K562 (cell line): ENCODE data around the gene MYOG. TPM values are rescaled to one million over a fixed set of nuclear protein-coding genes. Genes with fewer than 3 reads are reported as not detected.
A peak's percentile ranks its signal among the peaks of the same experiment; 100 is the strongest.

Experiments used
- ATAC-seq: fragments of 200-7000 bp; cut with Tn5 transposase; 3 replicates; pipeline ENCODE4 v1.9.1; 2020; ENCODE audit warnings: moderate library complexity
- BruUV-seq: library from RNA; stranded (reverse); fragments of 400-500 nt; replicated peaks from 2 replicates; lab custom pipeline; 2021; lab: Mats Ljungman, UMichigan
- CTCF ChIA-PET: fragments of 300-600 bp; formaldehyde crosslinking; extraction: SDS; loops from one replicate; lab custom pipeline; 2021; ENCODE audit warnings: low intra/inter-chr PET ratio; lab: Yijun Ruan, JAX
- POLR2A ChIA-PET: fragments of 300-600, 350-650 bp; sonication (Branson Sonifier 250); formaldehyde crosslinking; extraction: SDS; loops from one replicate; lab custom pipeline; 2021; ENCODE audit warnings: antibody characterized with exemption, inconsistent platforms; lab: Yijun Ruan, JAX
- DNase-seq, 4 experiments: peaks; one replicate each; pipeline versions ENCODE4 v3.0.0 to v3.0.0-alpha.2; 2011 to 2018; ENCODE audit warnings: low spot score in 3 of 4, mixed read lengths in 3 of 4; ENCODE audit errors: extremely low read depth in 1 of 4
- FAIRE-seq: peaks from 2 replicates; lab custom pipeline; 2011; peaks lifted over from hg19 to GRCh38; lab: Jason Lieb, UNC
- H2AFZ ChIP-seq: 2 replicates; pipeline ENCODE4 v1.6.0; 2011; ENCODE audit warnings: low read depth, low read length, control low read depth, inconsistent platforms
- H3K27ac ChIP-seq: fragments of 200-600 bp; 3 replicates; pipeline ENCODE4 v1.8.0; 2011; ENCODE audit warnings: low read depth, mild to moderate bottlenecking, control low read depth, inconsistent platforms, low read length, moderate library complexity, mixed read lengths; ENCODE audit errors: extremely low read depth
- H3K27me3 ChIP-seq, 2 experiments: fragments of 300-600 bp in 1 of 2; 2 replicates in 1 of 2; 3 replicates in 1 of 2; pipeline versions ENCODE4 v1.6.0 to v1.8.0; 2011; ENCODE audit warnings: inconsistent platforms in 2 of 2, low read length in 2 of 2, mild to moderate bottlenecking in 1 of 2, mixed read lengths in 1 of 2, moderate library complexity in 1 of 2; ENCODE audit not compliant: control insufficient read depth in 2 of 2, insufficient read depth in 2 of 2
- H3K36me3 ChIP-seq: fragments of 300-600 bp; 3 replicates; pipeline ENCODE4 v1.8.0; 2011; ENCODE audit warnings: mild to moderate bottlenecking, low read length, inconsistent platforms; ENCODE audit not compliant: control insufficient read depth, insufficient read depth
- H3K4me1 ChIP-seq, 2 experiments: fragments of 200-600 bp in 1 of 2; replicated peaks in 1 of 2; 2 replicates in 1 of 2; 3 replicates in 1 of 2; pipeline versions ENCODE4 v1.5.1 to v1.8.0; 2011; ENCODE audit warnings: inconsistent platforms in 2 of 2, low read length in 2 of 2, mild to moderate bottlenecking in 1 of 2, mixed read lengths in 1 of 2, moderate library complexity in 1 of 2; ENCODE audit not compliant: control insufficient read depth in 2 of 2, insufficient read depth in 2 of 2
- H3K4me2 ChIP-seq: 2 replicates; pipeline ENCODE4 v1.6.1; 2011; ENCODE audit warnings: low read length, control low read depth, inconsistent platforms, mixed read lengths; ENCODE audit not compliant: insufficient read depth
- H3K4me3 ChIP-seq: fragments of 200-600 bp; sonication (generic), shearing (Covaris generic); 2 replicates; pipeline ENCODE4 v1.5.1; 2016; ENCODE audit warnings: control low read depth, inconsistent platforms
- H3K79me2 ChIP-seq: fragments of 200-600 bp; 3 replicates; pipeline ENCODE4 v1.8.0; 2011; ENCODE audit warnings: low read length, inconsistent platforms; ENCODE audit not compliant: control insufficient read depth, insufficient read depth
- H3K9ac ChIP-seq, 2 experiments: 2 replicates each; pipeline versions ENCODE4 v1.6.0 to v1.6.1; 2011; ENCODE audit warnings: low read depth in 2 of 2, low read length in 2 of 2, control low read depth in 1 of 2, inconsistent platforms in 1 of 2, mild to moderate bottlenecking in 1 of 2, mixed read lengths in 1 of 2; ENCODE audit not compliant: insufficient read depth in 1 of 2
- H3K9me1 ChIP-seq: one replicate; pipeline ENCODE4 v1.6.0; 2011; ENCODE audit warnings: inconsistent platforms, mild to moderate bottlenecking, low read length, moderate library complexity; ENCODE audit not compliant: control insufficient read depth, insufficient read depth
- H3K9me3 ChIP-seq: replicated peaks from 2 replicates; pipeline ENCODE4 v1.5.1; 2011; ENCODE audit warnings: low read depth, low read length, inconsistent platforms; ENCODE audit not compliant: control insufficient read depth, insufficient read depth
- H4K20me1 ChIP-seq: replicated peaks from 2 replicates; pipeline ENCODE4 v1.6.1; 2011; ENCODE audit warnings: low read length, inconsistent platforms, mixed read lengths; ENCODE audit not compliant: control insufficient read depth, insufficient read depth
- ARID1B ChIP-seq: fragments of 450-650 bp; IDR thresholded peaks from 2 replicates; pipeline ENCODE4 v1.6.1; 2016; ENCODE audit warnings: antibody characterized with exemption, mild to moderate bottlenecking, inconsistent platforms
- CREBBP ChIP-seq: IDR thresholded peaks from one replicate; pipeline ENCODE4 v1.6.1; 2012; ENCODE audit warnings: low read depth, mild to moderate bottlenecking, control low read depth, inconsistent platforms, low read length
- HMGXB4 ChIP-seq: sonication (generic); formaldehyde crosslinking; IDR thresholded peaks from 2 replicates; pipeline ENCODE4 v1.8.1; 2023; ENCODE audit warnings: mild to moderate bottlenecking, missing genetic modification reagents
- IFI16 ChIP-seq: fragments of 250-450 bp; sonication (Bioruptor Pico); IDR thresholded peaks from 2 replicates; pipeline ENCODE4 v2.1.2; 2022; ENCODE audit warnings: mild to moderate bottlenecking, inconsistent platforms
- LARP7 ChIP-seq: fragments of 450-650 bp; IDR thresholded peaks from 2 replicates; pipeline ENCODE4 v1.6.1; 2016
- NFE2L1 ChIP-seq: fragments of 450-650 bp; IDR thresholded peaks from 2 replicates; pipeline ENCODE4 v1.6.1; 2016; ENCODE audit warnings: missing genetic modification characterization, low read depth, mild to moderate bottlenecking, missing compliant biosample characterization, moderate library complexity, borderline replicate concordance
- NFIC ChIP-seq: fragments of 450-650 bp; IDR thresholded peaks from 2 replicates; pipeline ENCODE4 v1.6.1; 2017; ENCODE audit warnings: mild to moderate bottlenecking, inconsistent platforms
- PHTF2 ChIP-seq: fragments of 250-450 bp; sonication (Bioruptor Pico); IDR thresholded peaks from 2 replicates; pipeline ENCODE4 v1.5.0; 2021; ENCODE audit warnings: mild to moderate bottlenecking
- TCF15 ChIP-seq: fragments of 250-450 bp; sonication (Bioruptor Pico); IDR thresholded peaks from 2 replicates; pipeline ENCODE4 v1.8.0; 2022; ENCODE audit warnings: moderate library complexity, mild to moderate bottlenecking, inconsistent platforms
- TEAD4 ChIP-seq, 2 experiments: sonication (generic) in 1 of 2; formaldehyde crosslinking in 1 of 2; IDR thresholded peaks; 2 replicates each; pipeline versions ENCODE4 v1.6.1 to v1.8.0; 2012 to 2022; ENCODE audit warnings: borderline replicate concordance in 1 of 2, inconsistent platforms in 1 of 2, low read length in 1 of 2, mild to moderate bottlenecking in 1 of 2, missing genetic modification reagents in 1 of 2
- ZNF212 ChIP-seq: fragments of 450-650 bp; formaldehyde crosslinking; IDR thresholded peaks from 2 replicates; pipeline ENCODE4 v1.4.0; 2020; ENCODE audit warnings: mild to moderate bottlenecking
- ZNF384 ChIP-seq: IDR thresholded peaks from 2 replicates; pipeline ENCODE4 v1.6.1; 2012; ENCODE audit warnings: low read depth, low read length, improper control_type of control experiment
- ZNF655 ChIP-seq: fragments of 250-450 bp; sonication (Bioruptor Pico); IDR thresholded peaks from 2 replicates; pipeline ENCODE4 v1.5.0; 2021
- ZNF79 ChIP-seq: fragments of 250-450 bp; sonication (Bioruptor Pico); IDR thresholded peaks from 2 replicates; pipeline ENCODE4 v1.4.0; 2020; ENCODE audit warnings: low read depth, mild to moderate bottlenecking, moderate library complexity
- WGBS: fragments of 100-300 bp; shearing (Covaris generic); methylation state at CpG from one replicate; pipeline ENCODE4 v1.1.6; 2016; ENCODE audit warnings: low coverage, mixed read lengths; ENCODE audit not compliant: insufficient coverage; ENCODE audit errors: missing lambda C conversion rate; 5-methylcytosine and 5-hydroxymethylcytosine counted together
- in situ Hi-C: fragments of 300-500 bp; cut with MboI; formaldehyde crosslinking; loops from 4 replicates; pipeline ENCODE4 v1.15.0; 2018; ENCODE audit warnings: inconsistent platforms, mixed read lengths
- intact Hi-C: fragments of 100-400 bp; cut with micrococcal nuclease; formaldehyde crosslinking; loops from 2 replicates; pipeline ENCODE4 v1.14.2; 2022
- polyA plus RNA-seq, 8 experiments: library from polyadenylated mRNA; depleted of rRNA in 4 of 8; stranded (reverse) in 5 of 8; unstranded in 3 of 8; fragments of >200 nt; fragmentation: Nextera tagmentation in 2 of 8; fragmentation: Illumina TruSeq in 1 of 8; extraction: Ambion mirVana in 2 of 8; extraction: Trizol in 1 of 8; gene quantifications; 2 replicates each; pipeline versions ENCODE4 v1.2.1 to v1.2.3, GENCODE V29; 2011 to 2014; ENCODE audit warnings: inconsistent platforms in 1 of 8, missing spikeins in 1 of 8
- total RNA-seq, 7 experiments: library from RNA; depleted of rRNA in 6 of 7; stranded (reverse); fragments of >200 nt in 6 of 7; fragmentation: Illumina TruSeq in 2 of 7; extraction: Trizol in 2 of 7; gene quantifications; 2 replicates each; pipeline versions ENCODE4 v1.2.1 to v1.2.3, GENCODE V29; 2011 to 2021; ENCODE audit warnings: low replicate concordance in 1 of 7
- TF ChIP-seq, protein P1 (sequence below): fragments of 250-450 bp; sonication (Bioruptor Pico); IDR thresholded peaks from 2 replicates; pipeline ENCODE4 v1.8.0; 2021; ENCODE audit warnings: mild to moderate bottlenecking, moderate library complexity

Gene MYOG
- total and polyA plus RNA-seq, 9 of the 15 experiments (the other 6 are each of a cell fraction or from before 2014, with no cell fraction given), result not detected

- TF ChIP-seq TEAD4 (IDR thresholded peaks at IDR 0.05; ENCODE audit: low read length), result no peak
- TF ChIP-seq TEAD4 (CRISPR knock-in tag; IDR thresholded peaks at IDR 0.05; ENCODE audit: borderline replicate concordance), result no peak
- no peak for TF ChIP-seq IFI16
- TF ChIP-seq ZNF655 (CRISPR knock-in tag), result no peak
- TF ChIP-seq TCF15 (CRISPR knock-in tag), result no peak
- no peak for TF ChIP-seq ZNF79 (CRISPR knock-in tag)
- TF ChIP-seq CREBBP, result no peak
Measured at GRCh38 chr1:203130358-203130985, 44.7 kb upstream of the MYOG start (continued).

- ATAC-seq (no peak), FAIRE-seq (no peak), DNase-seq (no peak)
- peaks cover 17% of the 10 kb centered on the region for H4K20me1 ChIP-seq
- H3K4me2 ChIP-seq, result no peak overlapping the region
- no peak for TF ChIP-seq ARID1B
- TF ChIP-seq LARP7, result no peak
- 0 out of 2 replicates have a peak, but pooled peaks have one; percentile 9 for TF ChIP-seq NFIC
- no peak for TF ChIP-seq ZNF212 (CRISPR knock-in tag)
- TF ChIP-seq ZNF384, result no peak
- TF ChIP-seq PHTF2 (CRISPR knock-in tag), result no peak
- TF ChIP-seq, protein P1, sequence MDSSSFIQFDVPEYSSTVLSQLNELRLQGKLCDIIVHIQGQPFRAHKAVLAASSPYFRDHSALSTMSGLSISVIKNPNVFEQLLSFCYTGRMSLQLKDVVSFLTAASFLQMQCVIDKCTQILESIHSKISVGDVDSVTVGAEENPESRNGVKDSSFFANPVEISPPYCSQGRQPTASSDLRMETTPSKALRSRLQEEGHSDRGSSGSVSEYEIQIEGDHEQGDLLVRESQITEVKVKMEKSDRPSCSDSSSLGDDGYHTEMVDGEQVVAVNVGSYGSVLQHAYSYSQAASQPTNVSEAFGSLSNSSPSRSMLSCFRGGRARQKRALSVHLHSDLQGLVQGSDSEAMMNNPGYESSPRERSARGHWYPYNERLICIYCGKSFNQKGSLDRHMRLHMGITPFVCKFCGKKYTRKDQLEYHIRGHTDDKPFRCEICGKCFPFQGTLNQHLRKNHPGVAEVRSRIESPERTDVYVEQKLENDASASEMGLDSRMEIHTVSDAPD (CRISPR knock-in tag), result no peak
- no peak for TF ChIP-seq NFE2L1 (tag)
- no peak for TF ChIP-seq HMGXB4 (CRISPR knock-in tag)
- H3K4me3 ChIP-seq, result no peak overlapping the region
- ChIA-PET POLR2A (interaction anchor here (0.6 kb wide), 1 partner anchor 122 kb away, joined by 3 read pairs; no protein-coding TSS in a partner anchor), CTCF (no interaction called here)
- in situ Hi-C loops, result no loop called here
- H3K9ac ChIP-seq, result no peak overlapping the region
- no peaks in the 10 kb centered on the region for H3K36me3 ChIP-seq
- H2AFZ ChIP-seq, result no peak overlapping the region
- no peak overlapping the region for H3K27ac ChIP-seq
- H3K9me3 ChIP-seq, result no peaks in the 10 kb centered on the region
- intact Hi-C loops, result no loop called here
- no peaks in the 10 kb centered on the region for H3K9me1 ChIP-seq
- no peaks in the 10 kb centered on the region for H3K79me2 ChIP-seq
- peaks cover 0 to 16% of the 10 kb centered on the region in 2 experiments; a peak in 2 of 5 replicates for H3K4me1 ChIP-seq
- peaks cover 5 to 82% of the 10 kb centered on the region in 2 experiments; a peak in 4 of 5 replicates for H3K27me3 ChIP-seq
- 0% methylated on average over 7 of the region's 7 CpGs for WGBS
- no TSS peak for BruUV-seq
Measured at GRCh38 chr1:203129501-203130231, 43.9 kb upstream of the MYOG start.
